A549 (cell line): ENCODE results near the gene PIP5K1A.
A peak's percentile ranks its signal among the peaks of the same experiment; 100 is the strongest.

Experiments used
- POLR2A ChIP-seq: IDR thresholded peaks from 2 replicates; pipeline ENCODE4 v1.6.1; 2012; ENCODE audit warnings: mild to moderate bottlenecking, low read length
- TF ChIP-seq, protein P1 (sequence below): fragments of >200 bp; sonication (Bioruptor Twin); formaldehyde crosslinking; IDR thresholded peaks from 3 replicates; pipeline ENCODE4 v1.5.1; 2016

DNA sequence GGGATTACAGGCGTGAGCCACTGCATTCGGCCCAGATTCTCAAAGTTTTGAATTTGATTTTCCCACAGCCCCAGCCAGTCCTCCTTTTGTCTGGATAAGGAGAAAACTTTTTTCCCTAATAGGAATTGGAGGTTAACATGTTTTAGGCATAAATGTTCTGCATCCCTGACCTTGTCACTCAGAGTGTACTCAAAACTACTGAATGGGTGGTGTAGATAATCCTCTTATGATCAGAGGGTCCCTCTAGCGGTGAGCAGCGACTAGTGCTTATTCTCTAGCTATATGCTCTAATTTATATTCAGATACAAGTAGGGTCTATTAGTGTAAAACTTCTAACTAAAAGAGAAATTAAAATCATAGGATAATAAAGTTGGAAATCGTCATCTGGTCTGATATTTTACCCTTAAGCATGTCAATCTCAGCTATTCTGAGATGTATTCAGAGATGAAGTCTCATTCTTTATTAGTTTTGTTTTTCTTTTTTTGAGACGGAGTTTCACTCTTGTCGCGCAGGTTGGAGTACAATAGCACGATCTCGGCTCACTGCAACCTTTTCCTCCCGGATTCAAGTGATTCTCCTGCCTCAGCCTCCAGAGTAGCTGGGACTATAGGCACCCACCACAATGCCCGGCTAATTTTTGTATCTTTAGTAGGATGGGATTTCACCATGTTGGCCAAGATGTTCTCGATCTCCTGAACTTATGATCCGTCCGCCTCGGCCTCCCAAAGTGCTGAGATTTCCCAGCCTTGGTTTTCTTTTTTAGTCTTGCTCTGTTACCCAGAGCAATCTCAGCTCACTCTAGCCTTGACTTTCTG, 53.5 kb downstream of the PIP5K1A start:
- no peak for TF ChIP-seq POLR2A
- TF ChIP-seq, protein P1, sequence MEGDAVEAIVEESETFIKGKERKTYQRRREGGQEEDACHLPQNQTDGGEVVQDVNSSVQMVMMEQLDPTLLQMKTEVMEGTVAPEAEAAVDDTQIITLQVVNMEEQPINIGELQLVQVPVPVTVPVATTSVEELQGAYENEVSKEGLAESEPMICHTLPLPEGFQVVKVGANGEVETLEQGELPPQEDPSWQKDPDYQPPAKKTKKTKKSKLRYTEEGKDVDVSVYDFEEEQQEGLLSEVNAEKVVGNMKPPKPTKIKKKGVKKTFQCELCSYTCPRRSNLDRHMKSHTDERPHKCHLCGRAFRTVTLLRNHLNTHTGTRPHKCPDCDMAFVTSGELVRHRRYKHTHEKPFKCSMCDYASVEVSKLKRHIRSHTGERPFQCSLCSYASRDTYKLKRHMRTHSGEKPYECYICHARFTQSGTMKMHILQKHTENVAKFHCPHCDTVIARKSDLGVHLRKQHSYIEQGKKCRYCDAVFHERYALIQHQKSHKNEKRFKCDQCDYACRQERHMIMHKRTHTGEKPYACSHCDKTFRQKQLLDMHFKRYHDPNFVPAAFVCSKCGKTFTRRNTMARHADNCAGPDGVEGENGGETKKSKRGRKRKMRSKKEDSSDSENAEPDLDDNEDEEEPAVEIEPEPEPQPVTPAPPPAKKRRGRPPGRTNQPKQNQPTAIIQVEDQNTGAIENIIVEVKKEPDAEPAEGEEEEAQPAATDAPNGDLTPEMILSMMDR: peak; percentile 88
